Astrocyte (in vitro differentiated cells and primary cell): ENCODE results near the gene KHDC1L. TPM values are rescaled to one million over a fixed set of nuclear protein-coding genes. Genes with fewer than 3 reads are reported as not detected.

Experiments used
- DNase-seq: peaks from one replicate; pipeline ENCODE4 v3.0.0-alpha.2; 2010; ENCODE audit warnings: low read depth
- FAIRE-seq: peaks from 2 replicates; lab custom pipeline; 2011; peaks lifted over from hg19 to GRCh38; lab: Jason Lieb, UNC
- H2AFZ ChIP-seq: 2 replicates; pipeline ENCODE4 v1.6.0; 2012; ENCODE audit warnings: low read depth, low read length, inconsistent platforms
- H3K27ac ChIP-seq: 2 replicates; pipeline ENCODE4 v1.5.1; 2011; ENCODE audit warnings: low read depth, low read length, inconsistent platforms
- H3K27me3 ChIP-seq: 2 replicates; pipeline ENCODE4 v1.6.0; 2011; ENCODE audit warnings: low read length, inconsistent platforms; ENCODE audit not compliant: insufficient read depth
- H3K36me3 ChIP-seq: 2 replicates; pipeline ENCODE4 v1.5.1; 2011; ENCODE audit warnings: low read length, inconsistent platforms; ENCODE audit not compliant: insufficient read depth
- H3K4me1 ChIP-seq: 2 replicates; pipeline ENCODE4 v1.5.1; 2011; ENCODE audit warnings: low read length, inconsistent platforms; ENCODE audit not compliant: insufficient read depth
- H3K4me2 ChIP-seq: 2 replicates; pipeline ENCODE4 v1.6.0; 2012; ENCODE audit warnings: low read length, inconsistent platforms
- H3K4me3 ChIP-seq: 2 replicates; pipeline ENCODE4 v1.5.1; 2011; ENCODE audit warnings: low read depth, mild to moderate bottlenecking, low read length, inconsistent platforms; ENCODE audit not compliant: insufficient read depth
- H3K79me2 ChIP-seq: 2 replicates; pipeline ENCODE4 v1.6.0; 2012; ENCODE audit warnings: mild to moderate bottlenecking, low read length, inconsistent platforms; ENCODE audit not compliant: insufficient read depth
- H3K9ac ChIP-seq: 2 replicates; pipeline ENCODE4 v1.6.0; 2012; ENCODE audit warnings: mild to moderate bottlenecking, low read length, inconsistent platforms
- H3K9me3 ChIP-seq: 2 replicates; pipeline ENCODE4 v1.5.1; 2012; ENCODE audit warnings: low read depth, mild to moderate bottlenecking, low read length, inconsistent platforms; ENCODE audit not compliant: insufficient read depth
- H4K20me1 ChIP-seq: 2 replicates; pipeline ENCODE4 v1.6.0; 2012; ENCODE audit warnings: low read length, inconsistent platforms; ENCODE audit not compliant: insufficient read depth
- H3K27ac Mint-ChIP-seq: one replicate; pipeline ENCODE4 v1.8.0; 2021; ENCODE audit warnings: mild to moderate bottlenecking, mixed read lengths; ENCODE audit not compliant: unreplicated experiment
- H3K27me3 Mint-ChIP-seq: one replicate; pipeline ENCODE4 v1.8.0; 2021; ENCODE audit warnings: low read depth, mixed read lengths; ENCODE audit not compliant: unreplicated experiment
- H3K36me3 Mint-ChIP-seq: one replicate; pipeline ENCODE4 v1.8.0; 2021; ENCODE audit warnings: low read depth, mixed read lengths; ENCODE audit not compliant: unreplicated experiment
- H3K4me1 Mint-ChIP-seq: one replicate; pipeline ENCODE4 v1.8.0; 2021; ENCODE audit warnings: low read depth, mixed read lengths; ENCODE audit not compliant: unreplicated experiment
- H3K4me3 Mint-ChIP-seq: one replicate; pipeline ENCODE4 v1.8.0; 2021; ENCODE audit warnings: mild to moderate bottlenecking, moderate library complexity, mixed read lengths; ENCODE audit not compliant: unreplicated experiment
- H3K9me3 Mint-ChIP-seq: one replicate; pipeline ENCODE4 v1.8.0; 2021; ENCODE audit warnings: mild to moderate bottlenecking, mixed read lengths; ENCODE audit not compliant: unreplicated experiment
- EZH2 ChIP-seq: IDR thresholded peaks from 2 replicates; pipeline ENCODE4 v1.6.1; 2012; ENCODE audit warnings: mild to moderate bottlenecking, low read length, inconsistent platforms; ENCODE audit not compliant: insufficient read depth
- total RNA-seq: library from RNA; stranded (reverse); gene quantifications from 2 replicates; pipeline ENCODE4 v1.2.1, GENCODE V29; 2021
- TF ChIP-seq, protein P1 (sequence below): IDR thresholded peaks from 2 replicates; pipeline ENCODE4 v1.5.1; 2011; ENCODE audit warnings: low read depth, mild to moderate bottlenecking, inconsistent platforms, low read length, moderate library complexity; ENCODE audit not compliant: insufficient read depth

KHDC1L gene
- total RNA-seq, 1 donor from 2014 or later = not detected

DNA sequence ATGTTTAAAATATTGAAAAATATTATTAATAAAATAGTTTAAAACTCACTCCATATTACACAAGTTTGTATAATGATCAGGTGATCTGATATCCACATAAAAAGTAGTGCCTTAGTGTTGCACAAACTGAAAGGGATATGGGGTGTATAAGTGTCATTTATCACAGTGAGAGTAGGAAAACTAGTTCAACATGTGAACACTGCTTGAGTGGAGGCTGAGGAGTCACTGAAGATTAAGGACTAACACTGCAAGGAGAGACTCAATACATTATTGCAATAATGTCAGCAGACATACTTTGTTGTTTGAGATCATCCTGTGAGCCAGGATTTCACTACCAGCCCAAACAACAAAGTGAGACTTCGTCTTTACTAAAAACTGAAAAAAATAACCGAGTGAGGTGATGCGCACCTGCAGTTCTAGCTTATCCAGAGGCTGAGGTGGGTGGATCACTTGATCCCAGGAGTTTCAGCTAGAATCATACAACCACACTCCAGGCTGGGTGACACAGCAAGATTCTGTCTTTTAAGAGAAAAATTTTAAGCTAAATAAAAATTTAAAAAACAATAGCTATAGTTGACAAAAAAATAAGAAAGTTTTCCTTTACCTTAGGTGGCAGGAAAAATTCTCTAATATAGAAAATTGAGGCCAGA lies 2.4 kb upstream of the KHDC1L start:
- Histone ChIP-seq H2AFZ (no peak overlapping the region), H3K79me2 (no peaks in the 10 kb centered on the region), H3K9ac (no peak overlapping the region), H3K4me3 (no peak overlapping the region), H3K36me3 (no peaks in the 10 kb centered on the region), H3K4me1 (no peaks in the 10 kb centered on the region), H3K27me3 (no peaks in the 10 kb centered on the region), H3K4me2 (no peak overlapping the region), H3K9me3 (no peaks in the 10 kb centered on the region), H4K20me1 (no peaks in the 10 kb centered on the region), H3K27ac (no peak overlapping the region)
- Mint-ChIP-seq H3K27me3 (no peaks in the 10 kb centered on the region), H3K4me1 (no peaks in the 10 kb centered on the region), H3K9me3 (peaks cover 10% of the 10 kb centered on the region), H3K36me3 (no peaks in the 10 kb centered on the region), H3K4me3 (no peak overlapping the region), H3K27ac (no peak overlapping the region)
- FAIRE-seq (no peak), DNase-seq (no peak)
- TF ChIP-seq, protein P1, sequence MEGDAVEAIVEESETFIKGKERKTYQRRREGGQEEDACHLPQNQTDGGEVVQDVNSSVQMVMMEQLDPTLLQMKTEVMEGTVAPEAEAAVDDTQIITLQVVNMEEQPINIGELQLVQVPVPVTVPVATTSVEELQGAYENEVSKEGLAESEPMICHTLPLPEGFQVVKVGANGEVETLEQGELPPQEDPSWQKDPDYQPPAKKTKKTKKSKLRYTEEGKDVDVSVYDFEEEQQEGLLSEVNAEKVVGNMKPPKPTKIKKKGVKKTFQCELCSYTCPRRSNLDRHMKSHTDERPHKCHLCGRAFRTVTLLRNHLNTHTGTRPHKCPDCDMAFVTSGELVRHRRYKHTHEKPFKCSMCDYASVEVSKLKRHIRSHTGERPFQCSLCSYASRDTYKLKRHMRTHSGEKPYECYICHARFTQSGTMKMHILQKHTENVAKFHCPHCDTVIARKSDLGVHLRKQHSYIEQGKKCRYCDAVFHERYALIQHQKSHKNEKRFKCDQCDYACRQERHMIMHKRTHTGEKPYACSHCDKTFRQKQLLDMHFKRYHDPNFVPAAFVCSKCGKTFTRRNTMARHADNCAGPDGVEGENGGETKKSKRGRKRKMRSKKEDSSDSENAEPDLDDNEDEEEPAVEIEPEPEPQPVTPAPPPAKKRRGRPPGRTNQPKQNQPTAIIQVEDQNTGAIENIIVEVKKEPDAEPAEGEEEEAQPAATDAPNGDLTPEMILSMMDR = no peak
- no peak for TF ChIP-seq EZH2

DNA sequence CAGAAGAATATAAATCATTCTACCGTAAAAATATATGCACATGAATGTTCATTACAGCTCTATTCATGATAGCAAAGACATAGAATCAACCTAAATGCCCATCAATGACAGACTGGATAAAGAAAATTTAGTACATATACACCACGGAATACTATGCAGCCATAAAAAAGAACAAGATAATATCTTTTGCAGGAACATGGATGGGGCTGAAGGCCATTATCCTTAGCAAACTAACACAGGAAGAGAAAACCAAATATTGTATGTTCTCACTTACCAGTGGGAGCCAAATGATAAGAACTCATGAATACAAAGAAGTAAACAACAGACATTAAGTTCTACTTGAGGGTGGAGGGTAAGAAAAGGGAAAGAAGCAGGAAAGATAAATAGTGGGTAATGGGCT lies 8.4 kb downstream of the KHDC1L start:
- no peak for FAIRE-seq
- no peak overlapping the region for H3K27ac Mint-ChIP-seq
- H3K9ac ChIP-seq = no peak overlapping the region
- H3K36me3 ChIP-seq = no peaks in the 10 kb centered on the region
- no peak overlapping the region for H3K4me2 ChIP-seq
- no peak overlapping the region for H2AFZ ChIP-seq
- TF ChIP-seq EZH2 = no peak
- TF ChIP-seq, protein P1 = no peak
- H3K9me3 ChIP-seq = no peaks in the 10 kb centered on the region
- H3K9me3 Mint-ChIP-seq = no peaks in the 10 kb centered on the region
- H3K27ac ChIP-seq = no peak overlapping the region
- no peak overlapping the region for H3K4me3 ChIP-seq
- DNase-seq = no peak
- no peaks in the 10 kb centered on the region for H3K4me1 Mint-ChIP-seq
- H3K27me3 Mint-ChIP-seq = no peaks in the 10 kb centered on the region
- H3K4me1 ChIP-seq = no peaks in the 10 kb centered on the region
- H4K20me1 ChIP-seq = no peaks in the 10 kb centered on the region
- no peaks in the 10 kb centered on the region for H3K27me3 ChIP-seq
- H3K36me3 Mint-ChIP-seq = no peaks in the 10 kb centered on the region
- H3K4me3 Mint-ChIP-seq = no peak overlapping the region
- H3K79me2 ChIP-seq = no peaks in the 10 kb centered on the region

DNA sequence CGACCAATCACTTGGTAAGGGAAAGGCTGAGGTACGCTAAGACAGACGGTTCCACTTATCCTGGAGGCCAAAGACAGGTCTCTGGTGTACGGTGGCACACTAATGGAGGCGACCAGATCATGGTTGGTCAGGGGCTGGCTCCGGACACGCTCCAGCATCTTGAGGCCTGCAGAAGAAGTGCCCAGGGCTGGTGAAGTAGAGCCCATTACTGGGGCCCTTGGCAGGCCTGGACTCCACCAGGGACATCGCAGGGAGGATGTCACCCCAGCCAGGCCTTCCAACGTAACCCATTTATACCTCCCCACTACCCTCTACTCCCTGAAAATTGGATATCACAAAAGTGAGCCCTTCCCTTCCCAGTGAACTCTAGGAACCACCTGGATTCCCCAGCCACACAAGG lies 16.2 kb downstream of the KHDC1L start:
- TF ChIP-seq, protein P1 = no peak
- no peak for TF ChIP-seq EZH2
- DNase-seq (no peak), FAIRE-seq (no peak)
- Mint-ChIP-seq H3K27ac (no peak overlapping the region), H3K4me1 (no peaks in the 10 kb centered on the region), H3K9me3 (peaks cover 2% of the 10 kb centered on the region), H3K36me3 (no peaks in the 10 kb centered on the region), H3K4me3 (no peak overlapping the region), H3K27me3 (no peaks in the 10 kb centered on the region)
- Histone ChIP-seq H4K20me1 (no peaks in the 10 kb centered on the region), H3K9ac (no peak overlapping the region), H3K27me3 (no peaks in the 10 kb centered on the region), H3K4me1 (no peaks in the 10 kb centered on the region), H3K79me2 (no peaks in the 10 kb centered on the region), H3K36me3 (no peaks in the 10 kb centered on the region), H3K4me2 (no peak overlapping the region), H2AFZ (no peak overlapping the region), H3K4me3 (no peak overlapping the region), H3K27ac (no peak overlapping the region), H3K9me3 (no peaks in the 10 kb centered on the region)
